ENCODE measurements around the gene IQGAP2. TPM values are rescaled to one million over a fixed set of nuclear protein-coding genes. Genes with fewer than 3 reads are reported as not detected.

Gene IQGAP2
- total and polyA plus RNA-seq, 9 of the 15 experiments (the other 6 are each of a cell fraction or from before 2014, with no cell fraction given), result 8.7 to 23.2 (median 17.4) TPM

DNA sequence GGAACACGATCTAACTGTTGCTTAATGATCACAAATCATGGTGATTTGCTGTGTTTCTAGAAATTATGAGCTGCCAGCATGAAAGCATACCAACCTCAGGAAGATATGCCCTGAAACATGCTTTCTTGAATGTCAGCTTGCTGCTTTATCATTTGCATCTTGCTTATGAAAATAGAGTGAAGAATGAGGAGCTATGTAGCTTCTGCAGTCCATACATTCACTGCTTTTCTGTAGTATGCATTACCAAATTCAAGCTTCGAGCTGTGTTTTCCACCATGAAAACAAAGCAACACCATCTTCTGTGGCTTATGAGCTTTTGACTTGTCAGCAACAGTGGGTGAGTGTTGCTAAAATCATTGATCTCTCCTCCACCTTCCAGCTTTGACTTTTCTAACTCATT, 203.6 kb downstream of the IQGAP2 start:
- Histone ChIP-seq H3K4me3 (no peak overlapping the region), H3K9me3 (replicated peaks; ENCODE audit: control insufficient read depth, insufficient read depth, low read depth, low read length) (no peaks in the 10 kb centered on the region), H4K20me1 (replicated peaks; ENCODE audit: control insufficient read depth, insufficient read depth, low read length) (no peaks in the 10 kb centered on the region), H3K9me1 (ENCODE audit: control insufficient read depth, insufficient read depth, low read length) (no peaks in the 10 kb centered on the region), H2AFZ (ENCODE audit: low read depth, low read length) (no peak overlapping the region), H3K27me3 (ENCODE audit: control insufficient read depth in 2 of 2, insufficient read depth in 2 of 2, low read length in 2 of 2) (no peaks in the 10 kb centered on the region), H3K27ac (ENCODE audit: extremely low read depth, low read depth, low read length) (no peak overlapping the region), H3K9ac (ENCODE audit: insufficient read depth in 1 of 2, low read depth in 2 of 2, low read length in 2 of 2) (no peak overlapping the region), H3K79me2 (ENCODE audit: control insufficient read depth, insufficient read depth, low read length) (no peaks in the 10 kb centered on the region), H3K36me3 (ENCODE audit: control insufficient read depth, insufficient read depth, low read length) (no peaks in the 10 kb centered on the region), H3K4me1 (replicated peaks in 1 of 2; ENCODE audit: control insufficient read depth in 2 of 2, insufficient read depth in 2 of 2, low read length in 2 of 2) (peaks cover 0 to 2% of the 10 kb centered on the region in 2 experiments; a peak in 1 of 5 replicates), H3K4me2 (ENCODE audit: insufficient read depth, low read length) (no peak overlapping the region)
- FAIRE-seq (no peak), DNase-seq (ENCODE audit: extremely low read depth in 1 of 4, low spot score in 3 of 4) (no peak), ATAC-seq (no peak)
- in situ Hi-C loops (cut with MboI) (loop anchor here (10.0 kb wide), 1 partner anchor 408 kb away; no protein-coding TSS in a partner anchor), intact Hi-C loops (cut with micrococcal nuclease) (no loop called here)
- BruUV-seq (replicated peaks), result no TSS peak
- POLR2A ChIA-PET, result interaction anchor here (0.6 to 1.2 kb wide), 4 partner anchors 15 to 1262 kb away, joined by 3 read pairs; no protein-coding TSS in a partner anchor
- 17% methylated on average over 2 of the region's 2 CpGs for WGBS (ENCODE audit: insufficient coverage, low coverage, missing lambda C conversion rate)
- TF ChIP-seq ZNF584 (CRISPR knock-in tag; IDR thresholded peaks at IDR 0.05; ENCODE audit: low read depth), result no peak
- TF ChIP-seq BACH1 (tag; IDR thresholded peaks at IDR 0.05), result no peak
- no peak for TF ChIP-seq SRSF3 (IDR thresholded peaks at IDR 0.05; ENCODE audit: insufficient read depth, low read length)
- no peak for TF ChIP-seq NR3C1 (CRISPR knock-in tag; IDR thresholded peaks at IDR 0.05)
- TF ChIP-seq NR0B1 (IDR thresholded peaks at IDR 0.05; ENCODE audit: partially characterized antibody), result no peak
- TF ChIP-seq POLR2B (IDR thresholded peaks at IDR 0.05; ENCODE audit: low read depth, partially characterized antibody), result no peak
- TF ChIP-seq, protein P1, sequence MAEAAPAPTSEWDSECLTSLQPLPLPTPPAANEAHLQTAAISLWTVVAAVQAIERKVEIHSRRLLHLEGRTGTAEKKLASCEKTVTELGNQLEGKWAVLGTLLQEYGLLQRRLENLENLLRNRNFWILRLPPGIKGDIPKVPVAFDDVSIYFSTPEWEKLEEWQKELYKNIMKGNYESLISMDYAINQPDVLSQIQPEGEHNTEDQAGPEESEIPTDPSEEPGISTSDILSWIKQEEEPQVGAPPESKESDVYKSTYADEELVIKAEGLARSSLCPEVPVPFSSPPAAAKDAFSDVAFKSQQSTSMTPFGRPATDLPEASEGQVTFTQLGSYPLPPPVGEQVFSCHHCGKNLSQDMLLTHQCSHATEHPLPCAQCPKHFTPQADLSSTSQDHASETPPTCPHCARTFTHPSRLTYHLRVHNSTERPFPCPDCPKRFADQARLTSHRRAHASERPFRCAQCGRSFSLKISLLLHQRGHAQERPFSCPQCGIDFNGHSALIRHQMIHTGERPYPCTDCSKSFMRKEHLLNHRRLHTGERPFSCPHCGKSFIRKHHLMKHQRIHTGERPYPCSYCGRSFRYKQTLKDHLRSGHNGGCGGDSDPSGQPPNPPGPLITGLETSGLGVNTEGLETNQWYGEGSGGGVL (CRISPR knock-in tag; IDR thresholded peaks at IDR 0.05), result no peak
- TF ChIP-seq ZNF3 (CRISPR knock-in tag; IDR thresholded peaks at IDR 0.05), result no peak
- no peak for TF ChIP-seq ELF4 (CRISPR knock-in tag; IDR thresholded peaks at IDR 0.05)
- TF ChIP-seq CHAMP1 (IDR thresholded peaks at IDR 0.05), result no peak
- CTCF ChIA-PET (ENCODE audit: low intra/inter-chr PET ratio), result no interaction called here
